SJCRH30 (cell line): ENCODE data around the gene CLCNKA. TPM values are rescaled to one million over a fixed set of nuclear protein-coding genes. Genes with fewer than 3 reads are reported as not detected.

ENCODE experiments used
- DNase-seq, 2 experiments: peaks; one replicate each; pipeline ENCODE4 v3.0.0-alpha.2; 2015 to 2020
- H3K27ac ChIP-seq: fragments of 250-450 bp; sonication (Bioruptor Pico); 2 replicates; pipeline ENCODE4 v1.5.1; 2020; ENCODE audit warnings: mild to moderate bottlenecking, moderate library complexity
- H3K27me3 ChIP-seq: fragments of 250-450 bp; sonication (Bioruptor Pico); 2 replicates; pipeline ENCODE4 v1.5.1; 2020; ENCODE audit warnings: mild to moderate bottlenecking, moderate library complexity
- H3K36me3 ChIP-seq: fragments of 250-450 bp; sonication (Bioruptor Pico); 2 replicates; pipeline ENCODE4 v1.5.1; 2020; ENCODE audit warnings: mild to moderate bottlenecking, moderate library complexity
- H3K4me1 ChIP-seq: fragments of 250-450 bp; sonication (Bioruptor Pico); 2 replicates; pipeline ENCODE4 v1.5.1; 2020; ENCODE audit warnings: mild to moderate bottlenecking, moderate library complexity
- H3K4me3 ChIP-seq: fragments of 250-450 bp; sonication (Bioruptor Pico); 2 replicates; pipeline ENCODE4 v1.5.1; 2020; ENCODE audit warnings: mild to moderate bottlenecking, moderate library complexity
- H3K9me3 ChIP-seq: fragments of 250-450 bp; sonication (Bioruptor Pico); replicated peaks from 2 replicates; pipeline ENCODE4 v1.5.1; 2020; ENCODE audit warnings: mild to moderate bottlenecking, moderate library complexity
- total RNA-seq: library from RNA; depleted of rRNA; stranded (reverse); fragments of >200 nt; shearing (Covaris generic); gene quantifications from 2 replicates; pipeline ENCODE4 v1.2.3, GENCODE V29; 2014

Gene CLCNKA
- total RNA-seq, 1 experiment from 2014 or later, result 0.42 TPM

DNA sequence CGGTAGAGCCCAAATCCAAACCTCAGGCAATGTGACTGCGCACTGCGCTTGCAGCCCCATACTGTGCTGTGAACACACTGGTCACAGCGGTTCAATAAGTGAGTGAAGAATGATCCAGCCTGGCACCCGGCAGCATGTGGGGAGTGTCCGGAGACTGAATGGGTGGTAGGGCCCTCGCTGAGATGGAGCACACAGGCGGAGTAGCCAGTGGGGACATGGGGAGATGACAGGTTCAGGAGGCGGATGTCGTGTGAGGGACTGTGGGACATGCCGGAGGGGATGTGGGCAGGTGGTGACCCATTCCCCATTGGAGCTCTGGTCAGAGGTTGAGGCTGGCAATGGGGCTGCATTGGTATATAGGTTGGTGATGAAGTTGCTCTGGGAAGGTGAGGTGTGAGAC is 12.2 kb upstream of the CLCNKA start:
- Histone ChIP-seq H3K36me3 (no peaks in the 10 kb centered on the region), H3K4me3 (no peak overlapping the region), H3K27ac (no peak overlapping the region), H3K9me3 (no peaks in the 10 kb centered on the region), H3K27me3 (no peaks in the 10 kb centered on the region), H3K4me1 (peaks cover 8% of the 10 kb centered on the region)
- no peak for DNase-seq

DNA sequence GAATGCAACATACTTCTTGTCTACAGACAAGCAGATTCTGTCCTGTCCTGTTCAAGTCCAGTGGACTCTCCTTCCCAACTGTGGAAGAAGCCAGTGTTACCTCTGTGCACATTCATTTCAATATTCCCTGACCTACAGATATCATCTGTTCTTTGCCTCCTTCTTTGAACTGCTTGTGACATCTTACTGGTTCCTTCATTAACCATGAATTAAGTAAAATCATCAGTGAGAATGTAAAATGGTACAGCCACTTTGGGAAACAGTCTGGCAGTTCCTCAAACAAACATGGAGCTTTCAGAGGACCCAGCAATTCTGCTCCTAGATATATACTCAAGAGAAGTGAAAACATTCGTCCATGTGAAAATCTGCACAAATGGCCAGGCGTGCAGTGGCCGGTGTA is 11.0 kb upstream of the CLCNKA start:
- DNase-seq, result no peak
- H3K9me3 ChIP-seq, result no peaks in the 10 kb centered on the region

DNA sequence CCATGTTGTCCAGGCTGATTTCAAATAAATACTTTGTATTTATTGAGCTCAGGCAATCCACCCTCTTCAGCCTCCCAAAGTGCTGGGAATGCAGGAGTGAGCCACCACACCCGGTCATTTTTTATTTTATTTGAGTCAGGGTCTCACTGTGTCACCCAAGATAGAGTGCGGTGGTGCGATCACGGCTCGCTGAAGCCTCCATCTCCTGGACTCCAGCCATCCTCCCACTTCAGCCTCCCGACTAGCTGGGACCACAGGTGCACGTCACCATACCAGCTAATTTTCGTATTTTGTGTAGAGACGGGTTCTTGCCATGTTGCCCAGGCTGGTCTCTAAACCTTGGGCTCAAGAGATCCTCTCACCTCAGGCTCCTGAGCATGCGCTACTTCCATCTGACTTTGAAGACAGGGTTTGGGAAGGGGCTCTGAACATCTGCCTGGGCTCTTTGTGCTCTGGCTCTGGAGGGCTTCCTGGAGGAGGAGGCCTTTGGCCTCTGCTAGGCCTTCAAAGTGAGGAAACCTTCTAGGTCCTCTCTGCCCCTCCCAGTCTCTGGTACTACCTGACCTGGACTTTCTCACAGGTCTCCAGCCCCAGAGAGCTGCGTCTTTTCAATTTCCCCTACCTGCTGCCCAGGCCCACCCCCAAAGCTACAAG is 9.8 kb upstream of the CLCNKA start:
- no peak overlapping the region for H3K4me3 ChIP-seq
- no peaks in the 10 kb centered on the region for H3K27me3 ChIP-seq
- peaks cover 32% of the 10 kb centered on the region for H3K4me1 ChIP-seq
- no peaks in the 10 kb centered on the region for H3K9me3 ChIP-seq
- no peaks in the 10 kb centered on the region for H3K36me3 ChIP-seq
- H3K27ac ChIP-seq, result no peak overlapping the region
- no peak for DNase-seq

More for the DNA sequence above, 11.0 kb upstream of the CLCNKA start:
- H3K4me3 ChIP-seq, result no peak overlapping the region
- no peaks in the 10 kb centered on the region for H3K27me3 ChIP-seq
- H3K4me1 ChIP-seq, result peaks cover 20% of the 10 kb centered on the region
- H3K27ac ChIP-seq, result no peak overlapping the region
- H3K36me3 ChIP-seq, result no peaks in the 10 kb centered on the region

DNA sequence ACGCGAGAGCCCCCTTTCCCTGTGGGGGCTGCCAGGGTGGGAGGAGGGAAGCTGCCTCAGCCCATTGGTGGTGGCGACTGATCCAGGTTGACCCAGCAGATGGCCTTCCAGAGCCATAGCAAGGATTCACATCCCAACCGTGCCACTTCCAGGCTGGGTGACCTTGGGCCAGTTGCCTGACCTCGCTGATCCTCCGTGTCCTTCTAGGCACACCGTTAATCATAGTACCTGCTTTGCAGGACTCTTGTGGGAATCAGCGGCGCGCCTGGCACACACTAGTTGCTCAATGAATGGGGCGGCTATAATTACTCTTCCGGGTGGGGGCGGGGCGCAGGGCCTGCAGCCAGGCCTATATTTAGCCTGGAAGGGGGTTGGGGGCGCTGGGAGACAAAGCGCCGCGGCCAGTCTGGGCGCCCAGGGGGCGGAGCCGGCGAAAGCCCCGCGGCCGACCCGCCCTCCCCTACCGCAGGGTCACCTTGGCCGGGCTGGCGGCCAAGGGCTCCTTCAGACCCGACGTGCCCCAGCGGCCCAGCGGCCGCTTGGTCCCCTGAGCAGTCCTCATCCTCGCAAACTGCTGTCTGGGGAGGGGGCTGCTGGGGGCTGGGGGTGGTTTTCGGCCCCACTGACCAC is 9.1 kb upstream of the CLCNKA start:
- no peaks in the 10 kb centered on the region for H3K36me3 ChIP-seq
- no peak for DNase-seq
- no peaks in the 10 kb centered on the region for H3K9me3 ChIP-seq
- H3K4me3 ChIP-seq, result no peak overlapping the region
- peaks cover 35% of the 10 kb centered on the region for H3K4me1 ChIP-seq
- H3K27ac ChIP-seq, result no peak overlapping the region
- no peaks in the 10 kb centered on the region for H3K27me3 ChIP-seq

DNA sequence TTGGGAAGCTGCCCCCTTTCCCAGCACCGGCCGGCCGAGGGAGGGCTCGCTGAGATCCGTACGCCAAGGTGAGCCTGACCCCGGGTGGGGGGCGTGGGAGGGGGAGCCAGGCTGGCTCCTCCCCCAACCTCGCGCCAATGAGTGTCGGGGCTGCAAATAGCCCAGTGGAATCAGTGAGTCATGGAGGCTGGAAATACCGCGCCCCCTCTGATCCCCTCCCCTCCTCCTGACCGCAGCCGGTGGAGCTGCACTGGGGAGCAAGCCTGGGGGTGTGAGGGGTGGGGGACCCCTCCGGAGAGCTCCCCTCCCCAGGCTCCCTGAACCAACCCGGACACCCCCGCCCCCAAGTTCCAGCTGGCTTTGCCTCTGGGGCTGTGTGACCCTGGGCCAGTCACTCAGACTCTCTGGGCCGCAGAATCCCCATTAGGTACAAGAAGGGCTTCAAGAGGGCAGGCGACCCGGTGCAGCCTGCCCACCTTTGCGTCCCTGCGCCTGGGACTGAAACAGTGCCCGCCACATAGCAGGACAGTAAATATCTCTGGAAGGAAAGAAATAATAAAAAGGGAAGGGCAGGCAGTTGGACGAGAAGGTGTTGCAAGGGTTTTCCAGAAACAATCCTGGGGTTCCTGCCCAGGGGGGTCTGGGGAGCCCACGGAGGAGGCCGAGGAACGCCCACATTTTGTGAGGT is 8.5 kb upstream of the CLCNKA start:
- H3K4me3 ChIP-seq, result no peak overlapping the region
- no peak for DNase-seq
- no peaks in the 10 kb centered on the region for H3K9me3 ChIP-seq
- H3K27ac ChIP-seq, result no peak overlapping the region
- H3K4me1 ChIP-seq, result peaks cover 37% of the 10 kb centered on the region
- H3K36me3 ChIP-seq, result no peaks in the 10 kb centered on the region
- H3K27me3 ChIP-seq, result no peaks in the 10 kb centered on the region

DNA sequence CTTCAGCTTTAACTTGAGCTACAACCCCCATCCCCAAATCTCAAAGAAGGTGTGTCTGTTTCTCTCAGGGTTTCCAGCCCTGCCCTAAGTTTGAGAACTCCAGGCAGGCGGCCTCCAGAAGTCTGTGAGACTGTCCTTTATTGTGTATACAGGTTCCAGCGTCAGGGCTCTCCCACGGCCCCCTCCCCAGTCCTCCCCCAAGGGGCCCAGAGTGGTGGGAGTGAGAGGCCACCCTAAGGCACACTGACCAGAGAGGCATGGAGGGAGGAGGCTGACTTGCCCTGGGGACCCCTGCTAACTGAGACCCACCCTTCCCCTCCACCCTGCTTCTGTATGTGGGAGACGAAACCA is 8.0 kb upstream of the CLCNKA start:
- no peak for DNase-seq
- peaks cover 42% of the 10 kb centered on the region for H3K4me1 ChIP-seq
- no peak overlapping the region for H3K4me3 ChIP-seq
- H3K27ac ChIP-seq, result peak overlapping the region; percentile 77
- H3K9me3 ChIP-seq, result no peaks in the 10 kb centered on the region
- H3K27me3 ChIP-seq, result no peaks in the 10 kb centered on the region
- no peaks in the 10 kb centered on the region for H3K36me3 ChIP-seq

DNA sequence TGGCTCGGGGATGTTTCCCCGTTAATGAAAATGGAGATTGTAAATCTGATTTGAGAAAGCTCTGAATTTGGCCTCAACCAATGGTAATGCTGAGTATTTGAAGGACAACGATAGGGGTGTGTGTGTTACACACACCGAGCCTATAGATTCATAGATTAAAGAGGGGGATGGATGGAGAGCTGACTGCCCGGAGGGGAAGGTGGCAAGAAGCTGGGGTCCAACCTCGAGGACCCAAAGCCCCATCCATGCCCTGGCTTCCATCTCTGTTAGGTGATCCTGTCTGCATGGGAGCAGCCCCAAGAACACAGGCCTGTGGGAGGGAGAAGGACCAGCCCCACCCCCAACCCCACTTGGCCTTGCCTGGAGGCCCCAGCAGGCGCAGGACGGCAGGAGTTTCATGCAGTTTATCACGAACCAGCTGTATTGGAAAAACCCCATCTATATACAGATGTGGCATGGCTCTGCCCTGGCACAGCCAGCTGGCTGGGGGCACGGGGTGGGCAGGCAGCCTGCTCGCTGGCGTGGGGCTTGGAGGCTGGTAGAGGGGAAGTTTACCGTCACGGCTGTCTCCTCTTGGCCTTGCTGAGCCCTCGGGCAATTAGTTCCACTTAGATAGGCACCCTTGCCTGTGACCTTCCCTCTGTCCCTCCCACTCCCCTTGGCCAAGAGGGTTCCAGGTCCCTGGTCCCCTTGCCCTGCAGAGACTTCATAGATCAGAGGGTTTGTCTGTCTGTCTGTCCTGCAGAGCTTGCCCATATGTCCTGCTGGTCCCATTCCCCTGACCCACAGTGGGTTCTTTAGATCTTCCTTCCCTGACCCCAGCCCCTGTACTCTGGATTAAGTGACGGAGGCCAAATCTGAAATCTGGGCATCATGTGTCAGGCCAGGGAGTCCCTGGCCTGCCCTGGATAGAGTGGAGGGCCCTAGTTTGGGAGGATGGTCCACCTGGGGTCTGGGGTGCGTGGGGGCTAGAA is 7.0 kb upstream of the CLCNKA start:
- no peaks in the 10 kb centered on the region for H3K9me3 ChIP-seq
- H3K4me1 ChIP-seq, result peaks cover 50% of the 10 kb centered on the region
- H3K36me3 ChIP-seq, result no peaks in the 10 kb centered on the region
- H3K27ac ChIP-seq, result peak overlapping the region; percentile 77
- H3K4me3 ChIP-seq, result no peak overlapping the region
- DNase-seq, result peak; percentile 71 to 82
- H3K27me3 ChIP-seq, result no peaks in the 10 kb centered on the region

DNA sequence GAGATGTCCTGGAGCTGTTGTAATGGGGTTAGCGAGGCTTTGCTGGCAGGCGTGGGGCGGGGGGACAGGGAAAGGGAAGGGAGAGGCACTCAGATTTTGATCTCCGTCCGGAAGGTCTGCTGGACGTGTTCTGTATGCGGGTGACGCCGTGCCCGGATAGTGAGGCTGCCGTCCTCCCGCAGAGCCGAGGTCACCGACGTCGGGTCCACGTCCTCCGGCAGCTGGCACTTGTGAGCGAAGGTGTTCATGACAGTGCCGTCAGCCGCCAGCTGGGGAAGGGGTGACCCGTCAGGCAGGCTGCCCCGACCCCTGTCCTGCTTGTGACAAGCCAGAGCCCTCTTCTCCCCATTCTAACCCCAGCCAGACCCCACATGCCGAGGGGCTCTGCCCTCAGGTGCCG is 6.3 kb upstream of the CLCNKA start:
- no peaks in the 10 kb centered on the region for H3K36me3 ChIP-seq
- peak overlapping the region; percentile 77 for H3K27ac ChIP-seq
- DNase-seq, result no peak
- no peaks in the 10 kb centered on the region for H3K9me3 ChIP-seq
- no peak overlapping the region for H3K4me3 ChIP-seq
- H3K4me1 ChIP-seq, result peaks cover 55% of the 10 kb centered on the region
- H3K27me3 ChIP-seq, result no peaks in the 10 kb centered on the region

DNA sequence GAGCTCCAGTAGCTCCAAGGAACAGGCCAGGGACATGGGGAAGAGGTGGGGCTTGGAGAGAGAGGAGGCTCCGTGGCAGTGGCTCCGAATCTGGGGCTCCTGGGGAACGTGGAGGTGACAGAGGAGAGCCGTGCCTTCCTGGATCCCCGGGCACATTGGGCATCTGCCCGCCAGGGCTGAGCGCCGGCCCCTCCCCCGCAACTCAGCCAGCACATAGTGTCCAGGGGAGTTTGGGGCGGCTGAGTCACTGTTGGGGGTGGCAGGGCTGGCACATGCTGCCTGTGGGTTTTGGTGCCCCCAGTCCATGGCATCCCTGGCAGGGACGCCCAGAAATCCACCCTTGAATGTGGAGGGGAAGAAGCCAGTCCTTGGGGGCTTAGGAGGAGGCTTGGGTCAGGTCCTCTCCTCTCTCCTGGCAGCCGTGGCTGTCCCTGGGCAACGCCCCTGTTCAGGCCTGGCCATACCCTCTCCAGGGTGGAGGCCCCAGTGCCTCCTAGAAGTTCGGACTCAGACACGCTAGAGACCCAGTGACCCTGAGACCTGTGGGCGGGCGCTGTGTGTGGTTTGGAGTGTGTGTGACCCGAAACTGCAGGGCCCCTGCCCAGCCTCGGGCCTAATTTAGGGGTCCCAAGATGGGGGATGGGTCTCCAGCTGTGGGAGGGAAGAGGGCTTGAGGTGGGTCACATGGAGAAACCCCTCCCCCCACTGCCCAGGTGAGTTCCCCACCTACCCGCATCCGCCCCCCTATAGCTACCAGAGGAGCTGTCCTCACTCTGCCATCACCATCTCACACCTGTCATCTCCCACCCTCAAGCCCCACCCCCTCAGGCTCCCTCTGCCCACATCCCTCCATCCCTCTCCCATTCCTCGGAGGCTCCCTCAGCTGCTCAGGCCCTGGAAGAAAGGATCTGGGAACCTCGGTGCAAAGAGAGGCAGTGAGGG is 5.6 kb upstream of the CLCNKA start:
- no peaks in the 10 kb centered on the region for H3K36me3 ChIP-seq
- H3K4me1 ChIP-seq, result peaks cover 55% of the 10 kb centered on the region
- H3K4me3 ChIP-seq, result peak overlapping the region; percentile 53
- H3K27ac ChIP-seq, result peak overlapping the region; percentile 77
- no peaks in the 10 kb centered on the region for H3K9me3 ChIP-seq
- no peaks in the 10 kb centered on the region for H3K27me3 ChIP-seq
- peak; percentile 81 to 83 for DNase-seq

DNA sequence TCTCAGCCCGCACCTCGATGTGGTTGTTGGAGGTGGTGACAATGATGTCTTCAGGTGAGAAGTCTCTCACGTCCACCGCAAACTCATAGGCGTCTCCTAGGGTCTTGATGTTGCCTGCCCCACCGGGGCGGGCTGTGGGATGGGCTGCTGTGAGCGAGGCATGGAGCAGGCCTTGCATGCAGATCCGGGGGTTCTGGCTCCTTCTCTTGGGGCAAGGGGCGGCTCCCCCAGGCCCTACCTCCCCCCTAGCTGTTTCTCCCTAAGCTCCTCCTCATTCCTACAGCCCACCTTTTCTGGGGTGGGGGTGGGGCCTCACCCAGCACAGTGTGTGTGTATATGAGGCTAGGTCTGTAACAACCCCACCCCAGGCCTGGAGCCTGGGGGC is 4.8 kb upstream of the CLCNKA start:
- Histone ChIP-seq H3K4me3 (peak overlapping the region; percentile 53), H3K4me1 (peaks cover 55% of the 10 kb centered on the region), H3K36me3 (no peaks in the 10 kb centered on the region), H3K27me3 (no peaks in the 10 kb centered on the region), H3K9me3 (no peaks in the 10 kb centered on the region), H3K27ac (peak overlapping the region; percentile 77)
- DNase-seq, result no peak

DNA sequence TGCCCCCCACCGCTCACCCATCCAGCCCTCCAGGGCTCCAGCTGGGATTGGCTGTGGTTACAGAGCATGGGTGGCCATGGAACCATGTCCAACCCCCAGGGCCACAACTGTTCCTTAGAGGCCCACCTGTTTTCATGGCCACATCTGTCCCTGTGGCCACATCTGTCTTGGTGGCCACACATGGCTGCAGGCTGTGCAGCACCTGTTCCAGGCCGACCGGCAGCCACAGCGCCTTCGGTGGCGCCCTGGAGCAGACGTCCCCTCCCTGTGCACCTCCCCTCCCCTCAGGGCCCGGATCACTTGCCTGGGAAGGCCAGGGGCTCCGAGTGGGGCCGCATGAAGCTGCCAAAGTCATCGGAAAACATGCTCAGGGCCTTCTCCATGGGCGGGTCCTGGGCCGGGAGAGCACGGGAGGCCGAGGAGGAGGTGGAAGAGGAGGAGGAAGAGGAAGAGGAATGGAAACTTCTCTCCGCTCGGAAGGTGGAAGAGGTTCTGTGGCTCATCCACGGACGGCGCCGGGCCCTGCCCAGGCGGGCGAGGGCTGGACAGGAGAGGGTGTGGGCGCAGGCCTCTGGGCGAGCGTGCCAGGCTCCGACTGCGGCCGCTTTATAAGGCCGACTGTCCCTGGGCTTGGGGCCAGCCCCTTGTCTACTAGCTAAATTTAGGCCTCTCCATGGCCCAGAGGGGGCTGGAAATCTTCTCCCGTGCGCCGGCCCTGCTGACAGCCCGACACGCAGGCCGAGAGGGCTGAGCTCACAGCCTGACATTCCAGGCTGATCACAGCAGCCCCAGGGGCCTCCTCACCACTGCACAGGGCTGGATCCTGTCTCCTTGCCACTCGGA is 4.2 kb upstream of the CLCNKA start, which contains the start of gene HSPB7:
Gene HSPB7 (minus strand): TSS at position 583 of the 843 bp plus-strand sequence. CDS start 80 bp downstream, at position 503.
- H3K9me3 ChIP-seq, result no peaks in the 10 kb centered on the region
- DNase-seq, result peak; percentile 98 to 99
- H3K4me1 ChIP-seq, result peaks cover 55% of the 10 kb centered on the region
- H3K4me3 ChIP-seq, result peak within 1 kb of the TSS; percentile 53
- no peaks in the 10 kb centered on the region for H3K27me3 ChIP-seq
- H3K36me3 ChIP-seq, result no peaks in the 10 kb centered on the region
- H3K27ac ChIP-seq, result peak within 1 kb of the TSS; percentile 77

DNA sequence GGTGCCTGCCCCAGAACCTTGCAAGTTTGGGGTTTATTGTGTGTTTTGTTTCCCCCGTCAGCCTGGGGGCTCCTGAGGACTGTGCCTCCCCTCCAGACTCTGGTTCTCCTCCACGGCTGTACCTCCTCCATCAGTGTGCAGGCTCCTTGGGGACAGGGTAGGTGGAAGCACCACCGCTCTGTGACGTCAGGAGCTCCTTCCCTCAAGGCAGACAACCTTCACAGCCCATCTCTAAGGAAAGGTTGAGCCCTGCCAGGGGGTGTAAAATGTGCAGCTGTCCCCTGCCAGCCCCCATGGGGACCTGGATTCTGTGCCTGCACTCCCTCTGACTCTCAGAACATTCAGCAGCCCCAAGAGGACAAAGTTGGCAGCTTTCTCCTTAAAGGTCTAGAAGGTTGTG is 3.5 kb upstream of the CLCNKA start:
- H3K27me3 ChIP-seq, result no peaks in the 10 kb centered on the region
- H3K4me3 ChIP-seq, result peak overlapping the region; percentile 53
- DNase-seq, result peak; percentile 65 to 71
- peak overlapping the region; percentile 77 for H3K27ac ChIP-seq
- no peaks in the 10 kb centered on the region for H3K36me3 ChIP-seq
- peaks cover 55% of the 10 kb centered on the region for H3K4me1 ChIP-seq
- H3K9me3 ChIP-seq, result no peaks in the 10 kb centered on the region
